ENCODE measurements around the gene PRR35. TPM values are rescaled to one million over a fixed set of nuclear protein-coding genes. Genes with fewer than 3 reads are reported as not detected.
A peak's percentile ranks its signal among the peaks of the same experiment; 100 is the strongest.

PRR35 gene
- total RNA-seq, 4 donors from 2014 or later: not detected

DNA sequence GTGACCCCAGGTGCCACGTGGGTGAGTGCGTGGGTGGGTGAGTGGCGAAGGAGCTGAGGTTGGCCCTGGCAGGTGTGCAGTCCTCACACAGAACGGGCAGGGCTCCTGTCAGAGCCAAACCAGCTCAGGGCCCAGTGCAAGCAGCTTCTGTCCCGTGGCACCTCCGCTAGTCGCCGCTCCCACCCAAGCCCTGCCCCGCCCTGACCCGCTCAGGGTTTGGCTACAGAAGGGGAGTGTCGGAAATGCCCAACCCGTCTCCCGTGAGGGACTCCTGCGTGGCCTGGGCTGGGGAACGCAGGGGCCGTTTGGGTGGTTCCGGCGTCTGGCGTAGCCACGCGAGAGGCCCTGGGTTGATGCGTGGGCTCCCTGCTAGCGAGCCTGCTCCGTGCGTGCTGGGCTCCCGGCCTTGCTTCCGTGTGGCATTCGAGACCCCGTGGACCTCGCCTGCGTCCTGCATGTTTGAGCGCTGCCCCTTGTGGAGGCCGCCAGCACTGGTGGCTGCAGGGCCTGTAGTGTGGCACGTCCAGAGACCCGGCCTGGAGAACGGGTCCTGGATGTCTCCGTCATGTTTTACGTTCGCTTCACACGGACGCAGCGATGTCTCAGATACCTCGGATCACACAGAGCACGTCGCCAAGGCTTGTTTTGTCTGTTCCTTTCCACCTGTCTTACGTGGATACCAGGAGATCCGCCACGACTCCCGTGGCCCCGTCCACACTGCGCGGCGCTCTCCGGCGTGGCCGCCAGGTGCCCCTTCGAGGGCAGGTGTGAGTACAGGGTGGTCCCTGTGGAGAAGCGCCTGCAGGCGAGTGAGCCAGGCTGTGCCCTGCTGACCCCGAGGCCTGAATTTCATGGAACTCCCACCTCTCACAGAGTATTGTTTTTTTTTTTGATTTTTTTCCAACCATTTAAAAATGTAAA is 22.5 kb upstream of the PRR35 start:
- Histone ChIP-seq H3K4me1 (peaks cover 32 to 36% of the 10 kb centered on the region in 2 donors), H3K27me3 (no peaks in the 10 kb centered on the region), H3K36me3 (peaks cover 0 to 16% of the 10 kb centered on the region in 2 donors), H3K9me3 (no peaks in the 10 kb centered on the region), H3K27ac (peak overlapping the region in 2 of 4 donors; percentile 25 to 93), H3K4me3 (no peak overlapping the region)
- intact Hi-C loops (cut with DNase I; ENCODE audit: low total_unique reads): no loop called here
- ATAC-seq (no peak), DNase-seq (no peak)
- in situ Hi-C loops (cut with MboI; ENCODE audit: low sequenced_read_pairs in 4 of 4): no loop called here
- TF ChIP-seq, protein P1, sequence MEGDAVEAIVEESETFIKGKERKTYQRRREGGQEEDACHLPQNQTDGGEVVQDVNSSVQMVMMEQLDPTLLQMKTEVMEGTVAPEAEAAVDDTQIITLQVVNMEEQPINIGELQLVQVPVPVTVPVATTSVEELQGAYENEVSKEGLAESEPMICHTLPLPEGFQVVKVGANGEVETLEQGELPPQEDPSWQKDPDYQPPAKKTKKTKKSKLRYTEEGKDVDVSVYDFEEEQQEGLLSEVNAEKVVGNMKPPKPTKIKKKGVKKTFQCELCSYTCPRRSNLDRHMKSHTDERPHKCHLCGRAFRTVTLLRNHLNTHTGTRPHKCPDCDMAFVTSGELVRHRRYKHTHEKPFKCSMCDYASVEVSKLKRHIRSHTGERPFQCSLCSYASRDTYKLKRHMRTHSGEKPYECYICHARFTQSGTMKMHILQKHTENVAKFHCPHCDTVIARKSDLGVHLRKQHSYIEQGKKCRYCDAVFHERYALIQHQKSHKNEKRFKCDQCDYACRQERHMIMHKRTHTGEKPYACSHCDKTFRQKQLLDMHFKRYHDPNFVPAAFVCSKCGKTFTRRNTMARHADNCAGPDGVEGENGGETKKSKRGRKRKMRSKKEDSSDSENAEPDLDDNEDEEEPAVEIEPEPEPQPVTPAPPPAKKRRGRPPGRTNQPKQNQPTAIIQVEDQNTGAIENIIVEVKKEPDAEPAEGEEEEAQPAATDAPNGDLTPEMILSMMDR (IDR thresholded peaks at IDR 0.05 in 4 of 5, conservative IDR thresholded peaks at IDR 0.05 in 1 of 5): no peak
- TF ChIP-seq POLR2A (IDR thresholded peaks at IDR 0.05): no peak

DNA sequence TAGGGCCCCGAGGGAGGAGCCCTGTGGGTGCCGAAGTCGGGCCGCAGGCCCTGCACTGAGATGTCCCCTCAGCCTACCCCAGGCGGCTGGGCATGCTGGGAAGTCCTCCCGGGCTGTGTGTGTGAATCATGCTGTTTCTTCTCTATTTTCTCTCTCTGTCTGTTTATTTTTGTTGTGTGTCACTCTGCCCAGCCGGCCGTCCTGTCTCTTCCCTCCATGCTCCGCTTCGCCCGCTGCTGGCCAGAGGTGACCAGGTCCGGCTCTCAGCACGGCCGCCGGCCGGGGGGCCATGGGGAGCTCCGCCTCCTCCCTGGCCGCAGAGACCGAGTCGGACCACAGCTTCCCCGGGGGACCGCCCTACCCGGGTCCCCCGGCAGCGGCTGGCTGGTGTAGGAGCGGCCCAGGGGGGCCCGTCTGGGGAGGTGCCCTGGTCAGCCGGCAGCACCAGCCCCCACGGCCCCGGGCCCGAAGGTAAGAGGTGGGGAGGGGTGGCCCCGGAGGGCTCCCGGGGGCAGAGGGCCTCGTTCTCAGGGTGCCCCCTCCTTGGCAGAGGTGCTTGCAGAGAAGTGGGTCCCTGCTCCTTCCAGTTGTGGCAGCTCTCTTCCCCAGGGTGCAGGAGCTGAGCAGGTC is 20.2 kb upstream of the PRR35 start:
- ATAC-seq: no peak
- H3K36me3 ChIP-seq: peaks cover 0 to 16% of the 10 kb centered on the region in 2 donors
- TF ChIP-seq, protein P1 (IDR thresholded peaks at IDR 0.05 in 4 of 5, conservative IDR thresholded peaks at IDR 0.05 in 1 of 5): no peak
- no peak for TF ChIP-seq POLR2A (IDR thresholded peaks at IDR 0.05)

DNA sequence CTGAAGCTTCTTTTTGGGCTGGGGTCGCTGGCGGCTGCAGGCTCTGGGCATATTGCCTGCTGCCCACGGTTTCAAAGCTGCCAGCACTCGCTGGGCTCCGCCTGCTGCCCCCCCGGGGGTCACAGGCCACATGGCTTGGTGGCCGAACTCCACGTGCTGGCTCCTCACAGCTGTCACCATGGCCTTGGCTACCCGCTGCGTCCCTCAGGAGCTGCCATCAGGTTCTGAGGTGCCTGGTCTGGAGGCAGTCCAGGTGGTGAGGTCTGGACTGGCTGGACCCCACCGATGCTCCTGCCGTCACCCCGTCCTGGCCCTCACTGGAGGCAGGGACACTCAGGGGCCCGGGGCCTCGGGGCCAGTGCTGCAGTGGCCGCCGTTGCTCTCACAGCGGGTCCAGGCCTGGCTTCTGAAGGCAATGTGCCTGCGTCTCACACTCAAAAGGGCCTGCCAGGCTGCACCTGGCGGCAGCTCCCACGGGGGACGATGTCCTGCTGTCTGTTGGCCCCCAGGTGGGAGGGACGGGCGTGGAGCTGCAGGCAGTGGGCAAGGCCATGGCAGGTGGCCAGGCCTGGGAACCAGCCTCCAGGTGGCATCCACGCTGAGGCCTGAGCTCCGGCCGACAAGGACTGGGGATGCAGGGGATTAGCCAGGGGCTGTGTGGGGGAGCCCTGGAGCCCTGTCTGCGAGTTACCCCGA is 19.4 kb upstream of the PRR35 start:
- TF ChIP-seq POLR2A (IDR thresholded peaks at IDR 0.05): no peak
- in situ Hi-C loops (cut with MboI; ENCODE audit: low sequenced_read_pairs in 4 of 4) (no loop called here), intact Hi-C loops (cut with DNase I; ENCODE audit: low total_unique reads) (no loop called here)
- Histone ChIP-seq H3K36me3 (peaks cover 0 to 16% of the 10 kb centered on the region in 2 donors), H3K27me3 (no peaks in the 10 kb centered on the region), H3K27ac (no peak overlapping the region), H3K9me3 (no peaks in the 10 kb centered on the region), H3K4me1 (peaks cover 4 to 10% of the 10 kb centered on the region in 2 donors), H3K4me3 (no peak overlapping the region)
- DNase-seq (no peak), ATAC-seq (peak in 1 of 2 donors; percentile 24)

More for the DNA sequence above, 20.2 kb upstream of the PRR35 start:
- Histone ChIP-seq H3K27ac (no peak overlapping the region), H3K9me3 (no peaks in the 10 kb centered on the region), H3K4me1 (peaks cover 11 to 17% of the 10 kb centered on the region in 2 donors), H3K27me3 (no peaks in the 10 kb centered on the region), H3K4me3 (no peak overlapping the region)
- in situ Hi-C loops (cut with MboI; ENCODE audit: low sequenced_read_pairs in 4 of 4) (no loop called here), intact Hi-C loops (cut with DNase I; ENCODE audit: low total_unique reads) (no loop called here)
- DNase-seq: no peak

DNA sequence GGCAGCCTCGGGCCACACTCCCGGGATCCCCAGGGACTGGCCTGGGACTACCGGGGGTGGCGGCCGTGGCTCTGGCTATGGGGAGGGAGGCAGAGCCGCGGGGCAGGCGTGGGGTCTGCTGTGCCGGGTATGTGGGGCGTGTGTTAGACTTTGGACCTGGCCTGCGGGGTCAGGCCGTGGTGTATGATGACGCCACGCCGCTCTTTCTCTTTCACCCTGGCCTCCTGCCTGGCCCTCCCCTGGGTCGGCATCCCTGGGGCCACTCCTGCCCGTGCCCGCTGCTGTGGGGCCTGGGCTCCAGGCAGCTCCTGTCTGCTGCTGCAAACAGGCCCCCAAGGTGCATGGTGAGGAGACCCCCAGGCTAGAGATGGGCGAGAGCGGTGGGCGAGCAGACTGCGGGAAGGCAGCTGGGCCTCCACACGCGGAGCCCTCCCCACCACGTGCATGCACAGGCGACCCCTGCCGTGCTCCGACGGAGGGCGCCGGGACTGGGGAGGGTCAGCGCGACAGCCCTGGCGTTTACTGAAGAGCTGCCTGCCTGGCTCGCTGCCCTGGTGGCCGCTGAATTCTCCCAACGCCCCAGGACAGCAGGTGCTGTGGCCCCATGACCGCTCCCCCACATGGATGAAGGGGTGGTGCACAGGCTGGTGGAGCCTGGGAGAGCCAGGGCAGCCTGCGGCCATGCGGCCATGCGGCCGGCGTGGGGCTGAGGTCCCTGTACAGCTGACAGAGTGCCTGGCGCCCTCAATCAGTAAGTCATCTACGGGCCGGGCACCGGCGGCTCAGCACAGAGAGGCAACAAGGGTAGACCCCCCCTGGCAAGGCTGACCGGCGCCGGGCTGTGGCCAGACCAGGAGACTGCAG is 16.7 kb upstream of the PRR35 start:
- H3K9me3 ChIP-seq: no peaks in the 10 kb centered on the region
- H3K4me3 ChIP-seq: no peak overlapping the region
- no peaks in the 10 kb centered on the region for H3K27me3 ChIP-seq
- in situ Hi-C loops (cut with MboI; ENCODE audit: low sequenced_read_pairs in 4 of 4): no loop called here
- TF ChIP-seq POLR2A (IDR thresholded peaks at IDR 0.05): no peak
- TF ChIP-seq, protein P1 (IDR thresholded peaks at IDR 0.05 in 4 of 5, conservative IDR thresholded peaks at IDR 0.05 in 1 of 5): no peak
- no peak for ATAC-seq
- no peak overlapping the region for H3K27ac ChIP-seq
- DNase-seq: no peak
- peaks cover 0 to 15% of the 10 kb centered on the region in 2 donors for H3K36me3 ChIP-seq
- intact Hi-C loops (cut with DNase I; ENCODE audit: low total_unique reads): no loop called here
- peaks cover 0 to 6% of the 10 kb centered on the region in 2 donors for H3K4me1 ChIP-seq

All from gastrocnemius medialis (tissue), 4 donors.